Stomach (tissue), 4 donors: ENCODE measurements around the gene PPP1R1B.

Experiments used
- CTCF ChIP-seq, 7 experiments: fragments of 450-650 bp in 4 of 7; fragments of 200-600 bp in 3 of 7; sonication (generic) in 3 of 7; IDR thresholded peaks; one replicate each; pipeline ENCODE4 v1.5.1; 2016 to 2019; ENCODE audit warnings: antibody characterized with exemption in 7 of 7, control low read depth in 2 of 7, mild to moderate bottlenecking in 1 of 7
- EP300 ChIP-seq: sonication (generic); formaldehyde crosslinking; IDR thresholded peaks from one replicate; pipeline ENCODE4 v1.6.1; 2017; ENCODE audit warnings: antibody characterized with exemption
- POLR2A ChIP-seq, 4 donors: fragments of 450-650 bp; IDR thresholded peaks; one replicate each; pipeline ENCODE4 v1.6.1; 2016; ENCODE audit warnings: antibody characterized with exemption in 4 of 4, control low read depth in 2 of 4, mild to moderate bottlenecking in 1 of 4, moderate library complexity in 1 of 4
- POLR2AphosphoS5 ChIP-seq, 3 donors: sonication (generic); formaldehyde crosslinking; IDR thresholded peaks; one replicate each; pipeline ENCODE4 v1.6.1; 2016; ENCODE audit warnings: antibody characterized with exemption in 3 of 3

- TF ChIP-seq CTCF (IDR thresholded peaks at IDR 0.05) (no peak), POLR2A (IDR thresholded peaks at IDR 0.05) (no peak), POLR2AphosphoS5 (IDR thresholded peaks at IDR 0.05) (no peak), EP300 (no peak)
Observed at GRCh38 chr17:39627712-39628516, 1.2 kb downstream of the PPP1R1B start.
